Karpas-422 (cell line): ENCODE results near the gene MOV10L1. TPM values are rescaled to one million over a fixed set of nuclear protein-coding genes. Genes with fewer than 3 reads are reported as not detected.
"Not testable (repeated sequence)": the region's sequence is repeated elsewhere in the genome, so short reads cannot be mapped to it uniquely, and the experiment has no call there.

Experiments used
- DNase-seq: peaks from one replicate; pipeline ENCODE4 v3.0.0-alpha.2; 2015
- H2AFZ ChIP-seq: fragments of 200-600 bp; sonication (generic); 2 replicates; pipeline ENCODE4 v1.6.1; 2014; ENCODE audit warnings: antibody characterized with exemption, low read length, mixed read lengths
- H3K27ac ChIP-seq: fragments of 200-600 bp; sonication (generic); 2 replicates; pipeline ENCODE4 v1.5.1; 2014; ENCODE audit warnings: mild to moderate bottlenecking, low read length, moderate library complexity
- H3K27me3 ChIP-seq: fragments of 200-600 bp; sonication (generic); 2 replicates; pipeline ENCODE4 v1.6.1; 2014; ENCODE audit warnings: low read length, mixed read lengths
- H3K36me3 ChIP-seq: fragments of 200-600 bp; sonication (generic); 2 replicates; pipeline ENCODE4 v1.6.1; 2014; ENCODE audit warnings: low read length, mixed read lengths; ENCODE audit not compliant: insufficient read depth
- H3K4me1 ChIP-seq: fragments of 200-600 bp; sonication (generic); 2 replicates; pipeline ENCODE4 v1.6.1; 2014; ENCODE audit warnings: mild to moderate bottlenecking, low read length, mixed read lengths
- H3K4me2 ChIP-seq: fragments of 200-600 bp; sonication (generic); 2 replicates; pipeline ENCODE4 v1.6.1; 2014; ENCODE audit warnings: low read length, low read depth, mild to moderate bottlenecking; ENCODE audit not compliant: poor library complexity, severe bottlenecking
- H3K4me3 ChIP-seq: fragments of 200-600 bp; sonication (generic); 2 replicates; pipeline ENCODE4 v1.5.1; 2014; ENCODE audit warnings: mild to moderate bottlenecking, antibody characterized with exemption, low read length, mixed read lengths
- H3K79me2 ChIP-seq: fragments of 200-600 bp; sonication (generic); 2 replicates; pipeline ENCODE4 v1.6.1; 2014; ENCODE audit warnings: mild to moderate bottlenecking, low read length, mixed read lengths
- H3K9ac ChIP-seq: fragments of 200-600 bp; sonication (generic); 2 replicates; pipeline ENCODE4 v1.6.0; 2014; ENCODE audit warnings: low read length
- H3K9me2 ChIP-seq: fragments of 200-600 bp; sonication (generic), shearing (Covaris generic); replicated peaks from 2 replicates; pipeline ENCODE4 v1.6.0; 2014; ENCODE audit warnings: mild to moderate bottlenecking, low read length, moderate library complexity; ENCODE audit not compliant: insufficient read depth
- H3K9me3 ChIP-seq: fragments of 300-700, 200-600 bp; sonication (generic); 2 replicates; pipeline ENCODE4 v1.6.1; 2014; ENCODE audit warnings: low read length, mixed read lengths
- H4K20me1 ChIP-seq: fragments of 200-600 bp; sonication (generic); 2 replicates; pipeline ENCODE4 v1.6.1; 2014; ENCODE audit warnings: mild to moderate bottlenecking, antibody characterized with exemption, low read length, low read depth; ENCODE audit not compliant: insufficient read depth
- total RNA-seq: library from RNA; depleted of rRNA; stranded (reverse); fragments of >200 nt; shearing (Covaris generic); gene quantifications from 2 replicates; pipeline ENCODE4 v1.2.3, GENCODE V29; 2014; ENCODE audit warnings: low replicate concordance

The MOV10L1 gene
- total RNA-seq, 1 experiment from 2014 or later = 2.9 TPM

- H3K9me3 ChIP-seq, H3K27me3 ChIP-seq, H2AFZ ChIP-seq: not testable (repeated sequence)
Measured at GRCh38 chr22:50137277-50137676, 47.5 kb downstream of the MOV10L1 start.

GRCh38 chr22:50138041-50138440, 48.2 kb downstream of the MOV10L1 start:
- no peak overlapping the region for H3K27ac ChIP-seq
- H3K79me2 ChIP-seq = no peaks in the 10 kb centered on the region
- H3K27me3 ChIP-seq = no peaks in the 10 kb centered on the region
- no peak for DNase-seq
- H3K36me3 ChIP-seq = no peaks in the 10 kb centered on the region
- no peaks in the 10 kb centered on the region for H3K9me3 ChIP-seq
- H3K4me1 ChIP-seq = no peaks in the 10 kb centered on the region
- no peak overlapping the region for H3K9ac ChIP-seq
- no peak overlapping the region for H2AFZ ChIP-seq
- H4K20me1 ChIP-seq = no peaks in the 10 kb centered on the region
- H3K4me3 ChIP-seq = no peak overlapping the region
- H3K9me2 ChIP-seq = no peaks in the 10 kb centered on the region
- H3K4me2 ChIP-seq = no peak overlapping the region

More at GRCh38 chr22:50137277-50137676, 47.5 kb downstream of the MOV10L1 start:
- H3K4me1 ChIP-seq, H3K4me3 ChIP-seq, H3K4me2 ChIP-seq, H3K27ac ChIP-seq, H3K36me3 ChIP-seq, H3K9ac ChIP-seq, H4K20me1 ChIP-seq, H3K9me2 ChIP-seq, DNase-seq, H3K79me2 ChIP-seq: not testable (repeated sequence)

GRCh38 chr22:50138988-50139387, 49.2 kb downstream of the MOV10L1 start:
- Histone ChIP-seq H4K20me1 (no peaks in the 10 kb centered on the region), H3K4me2 (no peak overlapping the region), H2AFZ (no peak overlapping the region), H3K27me3 (no peaks in the 10 kb centered on the region), H3K9me2 (no peaks in the 10 kb centered on the region), H3K4me3 (no peak overlapping the region), H3K27ac (no peak overlapping the region), H3K79me2 (no peaks in the 10 kb centered on the region), H3K9me3 (no peaks in the 10 kb centered on the region), H3K4me1 (no peaks in the 10 kb centered on the region), H3K36me3 (no peaks in the 10 kb centered on the region), H3K9ac (no peak overlapping the region)
- DNase-seq = no peak

GRCh38 chr22:50139843-50140415, 50.1 kb downstream of the MOV10L1 start:
- H3K79me2 ChIP-seq = no peaks in the 10 kb centered on the region
- no peak for DNase-seq
- no peak overlapping the region for H3K4me3 ChIP-seq
- H3K27ac ChIP-seq = no peak overlapping the region
- H3K4me2 ChIP-seq = no peak overlapping the region
- no peaks in the 10 kb centered on the region for H3K9me2 ChIP-seq
- H3K9me3 ChIP-seq = no peaks in the 10 kb centered on the region
- no peaks in the 10 kb centered on the region for H3K36me3 ChIP-seq
- H2AFZ ChIP-seq = no peak overlapping the region
- H3K4me1 ChIP-seq = no peaks in the 10 kb centered on the region
- H4K20me1 ChIP-seq = no peaks in the 10 kb centered on the region
- H3K9ac ChIP-seq = no peak overlapping the region
- no peaks in the 10 kb centered on the region for H3K27me3 ChIP-seq

GRCh38 chr22:50140615-50141014, 50.8 kb downstream of the MOV10L1 start:
- no peaks in the 10 kb centered on the region for H4K20me1 ChIP-seq
- no peaks in the 10 kb centered on the region for H3K4me1 ChIP-seq
- no peak overlapping the region for H3K4me2 ChIP-seq
- no peak overlapping the region for H3K4me3 ChIP-seq
- no peaks in the 10 kb centered on the region for H3K79me2 ChIP-seq
- H3K9me3 ChIP-seq = no peaks in the 10 kb centered on the region
- no peaks in the 10 kb centered on the region for H3K27me3 ChIP-seq
- no peak overlapping the region for H2AFZ ChIP-seq
- H3K27ac ChIP-seq = no peak overlapping the region
- DNase-seq = no peak
- no peaks in the 10 kb centered on the region for H3K36me3 ChIP-seq
- no peaks in the 10 kb centered on the region for H3K9me2 ChIP-seq
- no peak overlapping the region for H3K9ac ChIP-seq

- Histone ChIP-seq H3K9me3 (no peaks in the 10 kb centered on the region), H4K20me1 (no peaks in the 10 kb centered on the region), H3K36me3 (no peaks in the 10 kb centered on the region), H3K4me1 (peaks cover 1% of the 10 kb centered on the region; the same call in 1 of the 2 replicates), H3K9me2 (no peaks in the 10 kb centered on the region), H3K79me2 (no peaks in the 10 kb centered on the region), H3K27me3 (no peaks in the 10 kb centered on the region), H3K27ac (no peak overlapping the region), H3K4me2 (no peak overlapping the region), H3K4me3 (no peak overlapping the region), H3K9ac (no peak overlapping the region), H2AFZ (no peak overlapping the region)
- no peak for DNase-seq
Measured at GRCh38 chr22:50141462-50141861, 51.7 kb downstream of the MOV10L1 start.

GRCh38 chr22:50141891-50142363, 52.1 kb downstream of the MOV10L1 start:
- Histone ChIP-seq H3K79me2 (no peaks in the 10 kb centered on the region), H2AFZ (no peak overlapping the region), H3K27me3 (no peaks in the 10 kb centered on the region), H4K20me1 (no peaks in the 10 kb centered on the region), H3K9me2 (no peaks in the 10 kb centered on the region), H3K4me1 (peaks cover 3% of the 10 kb centered on the region; the same call in 1 of the 2 replicates), H3K9me3 (no peaks in the 10 kb centered on the region), H3K27ac (no peak overlapping the region), H3K4me2 (no peak overlapping the region), H3K4me3 (no peak overlapping the region), H3K36me3 (no peaks in the 10 kb centered on the region), H3K9ac (no peak overlapping the region)
- DNase-seq = no peak

- no peak overlapping the region for H2AFZ ChIP-seq
- H3K27me3 ChIP-seq = no peaks in the 10 kb centered on the region
- H3K9me2 ChIP-seq = no peaks in the 10 kb centered on the region
- no peaks in the 10 kb centered on the region for H3K36me3 ChIP-seq
- H3K27ac ChIP-seq = no peak overlapping the region
- no peak overlapping the region for H3K4me2 ChIP-seq
- no peak overlapping the region for H3K4me3 ChIP-seq
- no peaks in the 10 kb centered on the region for H4K20me1 ChIP-seq
- DNase-seq = no peak
- no peak overlapping the region for H3K9ac ChIP-seq
- H3K4me1 ChIP-seq = peaks cover 3% of the 10 kb centered on the region; the same call in 1 of the 2 replicates
- no peaks in the 10 kb centered on the region for H3K79me2 ChIP-seq
- no peaks in the 10 kb centered on the region for H3K9me3 ChIP-seq
Measured at GRCh38 chr22:50143096-50143495, 53.3 kb downstream of the MOV10L1 start.
